OCI-LY7 (cell line): ENCODE data around the gene FNDC5.

Source experiments
- CTCF ChIP-seq: fragments of 200-600 bp; sonication (generic); conservative IDR thresholded peaks from 2 replicates; pipeline ENCODE4 v1.5.1; 2014; ENCODE audit warnings: mild to moderate bottlenecking, antibody characterized with exemption, low read length, moderate library complexity, mixed read lengths
- EZH2phosphoT487 ChIP-seq: fragments of 200-600 bp; sonication (generic); IDR thresholded peaks from 2 replicates; pipeline ENCODE4 v1.6.1; 2018; ENCODE audit warnings: low read depth, borderline replicate concordance, mild to moderate bottlenecking, mixed run types, antibody characterized with exemption, low read length, moderate library complexity, mixed read lengths

- TF ChIP-seq CTCF (no peak), EZH2phosphoT487 (no peak)
Measured at GRCh38 chr1:32888677-32889420, 18.1 kb upstream of the FNDC5 start.
